Prostate gland (tissue), 2 donors: ENCODE results near the gene MDGA2.

Experiments
- CTCF ChIP-seq, 4 experiments: fragments of 200-600 bp in 2 of 4; fragments of 450-650 bp in 2 of 4; sonication (generic) in 2 of 4; IDR thresholded peaks; 1 replicate in 3 of 4; 2 replicates in 1 of 4; pipeline ENCODE4 v1.5.1; 2016 to 2019; ENCODE audit warnings: antibody characterized with exemption in 4 of 4, mild to moderate bottlenecking in 2 of 4, moderate library complexity in 2 of 4
- POLR2A ChIP-seq: fragments of 450-650 bp; IDR thresholded peaks from one replicate; pipeline ENCODE4 v1.6.1; 2016; ENCODE audit warnings: antibody characterized with exemption, mild to moderate bottlenecking
- POLR2AphosphoS5 ChIP-seq: sonication (generic); formaldehyde crosslinking; IDR thresholded peaks from one replicate; pipeline ENCODE4 v1.6.1; 2017; ENCODE audit warnings: antibody characterized with exemption

- TF ChIP-seq CTCF (IDR thresholded peaks at IDR 0.05) (no peak), POLR2AphosphoS5 (no peak), POLR2A (no peak)
These were observed 228.3 kb downstream of the MDGA2 start for GRCh38 chr14:47447076-47447475.
